Dermis blood vessel endothelial cell (primary cell): ENCODE results near the gene IL10RB. TPM values are rescaled to one million over a fixed set of nuclear protein-coding genes. Genes with fewer than 3 reads are reported as not detected.
"Not testable (repeated sequence)": the region's sequence is repeated elsewhere in the genome, so short reads cannot be mapped to it uniquely, and the experiment has no call there.

Experiments used
- DNase-seq: peaks from one replicate; pipeline ENCODE4 v3.0.0; 2010
- total RNA-seq: library from RNA; depleted of rRNA; stranded (reverse); fragments of >200 nt; gene quantifications from 2 replicates; pipeline ENCODE4 v1.2.3, GENCODE V29; 2014

IL10RB gene
- total RNA-seq, 1 donor from 2014 or later = 55.0 TPM

DNA sequence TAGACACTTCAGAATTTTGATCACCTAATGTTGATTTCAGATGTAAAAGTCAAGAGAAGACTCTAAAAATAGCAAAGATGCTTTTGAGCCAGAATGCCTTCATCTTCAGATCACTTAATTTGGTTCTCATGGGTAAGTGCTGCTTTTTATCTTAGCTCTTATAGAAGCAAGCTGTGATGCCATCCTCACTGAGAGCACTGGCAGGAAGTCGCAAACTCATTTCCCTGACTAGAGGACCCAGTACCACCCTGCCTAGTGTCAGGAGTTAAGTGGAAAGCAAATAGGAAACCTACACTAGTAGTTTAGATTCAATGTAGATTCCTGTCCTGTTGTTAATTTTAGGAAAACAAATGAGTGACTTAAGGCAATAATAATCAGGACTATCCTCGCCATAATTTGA lies 24.3 kb upstream of the IL10RB start:
- DNase-seq = no peak

DNA sequence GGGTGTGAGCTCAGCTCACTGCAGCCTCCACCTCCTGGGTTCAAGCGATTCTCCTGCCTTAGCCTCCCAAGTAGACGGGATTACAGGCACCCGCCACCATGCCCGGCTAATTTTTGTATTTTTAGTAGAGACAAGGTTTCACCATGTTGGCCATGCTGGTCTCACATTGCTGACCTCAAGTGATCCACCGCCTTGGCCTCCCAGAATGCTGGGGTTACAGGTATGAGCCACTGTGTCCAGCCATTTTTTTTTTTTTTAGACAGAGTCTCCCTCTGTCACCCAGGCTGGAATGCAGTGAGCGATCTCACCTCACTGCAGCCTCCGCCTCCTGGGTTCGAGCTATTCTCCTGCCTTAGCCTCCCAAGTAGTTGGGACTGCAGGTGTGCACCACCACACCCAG lies 23.3 kb upstream of the IL10RB start:
- not testable (repeated sequence) for DNase-seq

DNA sequence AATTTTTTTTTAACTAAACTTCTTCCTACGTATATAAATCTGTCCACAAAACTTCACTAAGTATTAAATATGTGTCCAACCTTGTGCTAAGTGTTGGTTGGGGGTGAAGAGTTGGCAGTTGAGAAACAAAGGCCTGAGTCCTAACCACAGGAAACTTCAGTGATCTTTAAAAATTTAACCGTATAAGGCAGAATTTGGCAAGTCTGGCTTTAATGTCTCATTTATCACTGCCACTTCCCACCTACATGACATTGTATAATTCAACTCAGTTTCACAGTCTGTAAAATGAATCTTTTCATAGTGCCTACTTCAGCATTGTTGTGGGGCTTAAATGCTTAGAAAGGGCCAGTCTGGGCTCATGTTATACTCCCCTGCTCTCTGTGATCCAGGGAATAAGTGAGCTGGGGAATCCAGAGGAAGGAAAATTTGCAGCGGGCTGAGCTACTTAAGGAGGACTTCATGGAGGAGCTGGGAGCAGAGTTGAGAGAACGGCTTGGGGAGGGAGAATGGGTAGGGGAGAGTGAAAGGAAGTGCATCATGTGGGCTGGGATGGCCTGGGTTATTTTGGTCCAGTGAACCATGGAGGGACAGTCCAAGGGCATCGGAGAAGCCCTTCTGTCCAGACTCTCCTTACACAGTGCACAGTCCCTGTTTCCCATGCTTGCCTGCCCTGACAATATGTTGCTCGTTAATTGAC lies 21.9 kb upstream of the IL10RB start:
- DNase-seq = peak; percentile 12

DNA sequence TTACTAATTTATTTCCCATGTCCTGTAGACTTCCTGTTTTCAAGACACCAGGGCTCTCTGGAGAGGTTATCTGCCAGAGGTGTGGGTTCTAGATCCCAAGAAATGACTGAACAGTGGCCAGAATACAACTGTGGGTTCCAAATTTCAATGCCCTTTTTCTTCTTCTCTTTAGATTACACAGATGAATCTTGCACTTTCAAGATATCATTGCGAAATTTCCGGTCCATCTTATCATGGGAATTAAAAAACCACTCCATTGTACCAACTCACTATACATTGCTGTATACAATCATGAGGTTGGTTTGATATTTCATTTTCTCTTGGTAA lies 21.4 kb upstream of the IL10RB start:
- DNase-seq = no peak

DNA sequence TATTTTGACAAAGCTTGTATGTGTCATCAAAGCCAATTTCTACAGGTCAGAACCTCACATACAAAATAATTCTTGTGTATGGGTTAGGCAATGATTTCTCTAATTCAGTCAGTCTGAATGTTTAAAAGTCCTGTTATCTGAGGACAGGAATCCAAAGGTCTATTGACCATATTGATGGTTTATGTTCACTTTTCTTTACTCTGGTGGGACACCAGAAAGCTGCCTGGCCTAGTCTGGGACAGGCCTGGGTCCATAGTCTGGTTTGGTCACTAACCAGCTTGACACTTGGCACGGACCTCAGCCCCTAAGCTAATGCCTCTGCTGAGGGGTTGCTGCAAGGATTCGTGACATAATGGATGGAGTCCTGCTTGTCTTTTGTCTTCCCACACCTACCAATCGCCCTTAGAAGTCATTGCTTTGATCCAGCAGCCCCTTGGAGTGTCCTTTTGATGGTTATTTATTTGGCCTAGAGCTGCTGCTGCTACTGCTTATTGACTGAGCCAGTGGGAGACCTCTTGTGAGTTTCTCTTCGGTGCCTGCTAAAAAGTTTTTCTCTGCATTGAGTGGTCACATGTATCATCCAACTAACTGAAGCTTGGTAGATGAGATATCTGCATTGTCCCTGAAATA lies 20.8 kb upstream of the IL10RB start:
- no peak for DNase-seq

DNA sequence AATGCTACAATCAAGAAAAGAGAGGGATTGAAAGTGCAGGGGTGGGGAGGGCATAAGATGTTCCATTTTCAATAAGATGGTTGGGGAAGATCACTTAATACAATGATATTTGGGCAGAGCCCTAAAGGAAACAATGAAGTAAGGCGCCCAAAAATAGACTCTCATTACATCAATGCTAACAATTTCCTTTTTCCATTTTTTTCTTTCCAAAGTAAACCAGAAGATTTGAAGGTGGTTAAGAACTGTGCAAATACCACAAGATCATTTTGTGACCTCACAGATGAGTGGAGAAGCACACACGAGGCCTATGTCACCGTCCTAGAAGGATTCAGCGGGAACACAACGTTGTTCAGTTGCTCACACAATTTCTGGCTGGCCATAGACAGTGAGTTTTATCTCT lies 19.7 kb upstream of the IL10RB start:
- DNase-seq = no peak

DNA sequence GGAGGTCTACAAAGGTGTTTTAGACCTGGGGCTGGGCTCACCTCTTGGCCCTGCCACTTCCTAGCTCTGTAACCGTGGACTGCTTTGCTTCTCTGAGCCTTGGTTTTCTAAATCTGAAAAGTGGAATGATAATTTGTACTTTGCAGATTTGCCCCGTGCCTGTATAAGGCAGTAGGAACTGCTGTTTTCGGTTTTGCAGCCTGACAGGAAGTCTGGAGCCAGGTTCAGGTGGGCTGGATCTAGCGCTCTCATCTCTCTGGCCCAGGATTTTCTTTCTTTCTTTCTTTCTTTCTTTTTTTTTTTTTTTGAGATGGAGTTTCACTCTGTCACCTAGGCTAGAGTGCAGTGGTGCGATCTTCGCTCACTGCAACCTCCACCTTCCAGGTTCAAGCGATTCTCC lies 19.2 kb upstream of the IL10RB start:
- DNase-seq = no peak

DNA sequence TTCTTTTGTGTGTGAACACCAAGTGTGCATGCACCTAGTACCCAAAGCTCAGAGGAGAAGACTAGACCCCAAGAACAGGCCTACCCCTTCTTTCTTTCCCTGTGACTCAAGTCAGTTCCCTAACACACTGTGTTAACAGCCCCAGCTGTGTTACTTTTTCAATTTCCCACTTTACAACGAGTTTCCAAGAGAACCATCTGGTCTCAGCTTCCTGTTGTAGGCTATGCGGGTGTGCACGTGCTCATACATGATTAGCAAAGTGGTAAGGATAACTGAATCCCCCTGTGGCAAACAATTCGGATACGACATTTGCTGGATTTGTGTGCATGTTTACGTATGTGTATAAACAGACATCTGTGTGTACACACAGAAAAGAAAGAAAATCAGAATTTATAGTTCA lies 18.6 kb upstream of the IL10RB start:
- DNase-seq = no peak

DNA sequence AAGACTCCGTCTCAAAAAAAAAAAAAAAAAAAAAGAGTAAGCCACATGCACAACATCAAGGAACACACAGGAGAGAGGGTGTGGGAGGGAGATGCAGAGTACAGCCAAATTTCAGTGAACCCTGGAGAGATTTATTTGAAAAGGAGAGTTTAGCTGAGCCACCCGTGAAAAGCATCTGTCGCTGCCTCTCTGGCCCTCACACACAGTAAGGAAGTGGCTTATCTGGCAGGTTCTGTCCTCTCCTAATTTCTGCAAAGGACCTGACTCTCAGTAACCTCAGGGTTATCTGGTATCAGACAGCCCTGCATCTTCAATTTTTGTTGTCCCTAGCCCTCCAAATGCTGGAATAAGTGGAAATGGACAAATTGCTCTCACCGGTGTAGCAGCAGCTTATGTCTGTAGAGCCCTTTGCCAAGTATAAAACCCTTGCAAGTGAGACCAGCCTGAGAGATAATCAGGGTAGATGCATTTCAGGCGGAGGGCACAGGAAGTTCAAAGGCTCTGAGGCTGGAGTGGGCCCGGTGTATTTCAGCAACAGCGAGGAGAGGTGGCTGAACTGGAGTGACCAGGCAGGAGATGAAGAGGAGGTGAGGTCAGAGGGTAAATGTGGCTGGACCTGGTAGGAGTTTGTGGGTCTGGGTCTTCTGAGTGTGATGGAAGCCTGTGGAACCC lies 16.7 kb upstream of the IL10RB start:
- DNase-seq = no peak

DNA sequence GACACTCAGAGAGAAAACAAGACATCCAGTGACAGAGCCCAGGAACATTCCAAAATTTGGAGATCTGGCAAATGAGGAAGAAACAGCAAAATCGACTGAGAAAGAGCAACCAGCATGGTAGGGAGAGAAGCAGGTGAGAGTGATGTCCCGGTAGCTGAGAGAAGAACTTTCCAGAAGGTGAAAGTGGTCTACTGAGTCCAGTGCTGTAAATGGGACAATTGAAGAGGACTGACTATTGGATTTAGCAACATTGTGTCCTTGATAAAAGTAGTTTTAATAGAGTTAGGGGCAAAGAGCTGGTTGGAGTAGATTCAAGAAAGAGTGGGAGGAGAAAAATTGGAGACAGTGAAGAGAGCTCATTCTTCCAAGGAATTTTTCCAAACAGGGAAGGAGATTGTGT lies 15.0 kb upstream of the IL10RB start:
- DNase-seq = no peak

DNA sequence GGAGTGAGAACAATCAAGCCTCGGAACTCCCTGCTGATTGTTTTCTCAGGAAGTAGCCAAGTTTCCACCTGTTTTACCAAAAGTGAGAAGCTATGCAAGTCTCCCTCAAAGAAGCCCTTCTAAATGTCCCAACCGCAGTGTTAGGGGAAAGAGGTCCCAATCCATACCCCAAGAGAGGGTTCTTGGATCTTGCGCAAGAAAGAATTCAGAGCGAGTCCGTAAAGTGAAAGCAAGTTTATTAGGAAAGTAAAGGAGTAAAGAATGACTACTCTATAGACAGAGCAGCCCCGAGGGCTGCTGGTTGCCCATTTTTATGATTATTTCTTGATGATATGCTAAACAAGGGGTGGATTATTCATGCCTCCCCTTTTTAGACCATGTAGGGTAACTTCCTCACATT lies 12.8 kb upstream of the IL10RB start:
- not testable (repeated sequence) for DNase-seq

DNA sequence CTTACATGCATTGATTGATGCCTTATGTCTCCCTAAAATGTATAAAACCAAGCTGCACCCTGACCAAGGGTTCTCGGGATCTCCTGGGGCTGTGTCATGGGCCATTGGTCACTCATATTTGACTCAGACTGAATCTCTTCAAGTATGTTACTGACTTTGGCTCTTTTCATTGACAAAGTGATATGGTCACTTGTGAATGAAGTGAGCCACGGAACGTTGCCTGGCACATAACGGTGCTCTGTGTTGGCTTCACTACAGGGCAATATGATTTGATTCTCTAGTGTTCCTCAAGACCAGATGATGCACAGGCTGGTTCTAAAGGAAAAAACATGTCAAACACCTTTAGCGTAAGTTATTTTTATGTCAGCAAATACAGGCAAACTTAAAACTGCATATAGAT lies 11.4 kb upstream of the IL10RB start:
- DNase-seq = no peak

DNA sequence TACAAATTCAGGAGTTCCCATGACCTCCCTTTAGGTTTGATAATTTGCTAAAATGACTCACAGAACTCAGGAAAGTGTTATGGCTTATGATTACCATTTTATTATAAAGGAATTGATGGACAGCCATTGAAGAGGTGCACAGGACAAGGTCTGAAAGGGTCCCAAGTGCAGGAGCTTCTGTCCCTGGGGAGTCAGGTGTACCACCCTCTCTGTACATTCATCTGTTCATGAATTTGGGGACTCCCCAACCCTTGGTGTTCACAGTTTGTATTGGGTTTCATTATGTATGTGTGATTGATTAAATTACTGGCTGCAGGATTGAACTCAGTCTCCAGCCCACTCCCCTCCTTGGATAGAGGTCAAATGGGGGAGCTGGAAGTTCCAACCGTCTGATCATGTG lies 10.8 kb upstream of the IL10RB start:
- DNase-seq = no peak

DNA sequence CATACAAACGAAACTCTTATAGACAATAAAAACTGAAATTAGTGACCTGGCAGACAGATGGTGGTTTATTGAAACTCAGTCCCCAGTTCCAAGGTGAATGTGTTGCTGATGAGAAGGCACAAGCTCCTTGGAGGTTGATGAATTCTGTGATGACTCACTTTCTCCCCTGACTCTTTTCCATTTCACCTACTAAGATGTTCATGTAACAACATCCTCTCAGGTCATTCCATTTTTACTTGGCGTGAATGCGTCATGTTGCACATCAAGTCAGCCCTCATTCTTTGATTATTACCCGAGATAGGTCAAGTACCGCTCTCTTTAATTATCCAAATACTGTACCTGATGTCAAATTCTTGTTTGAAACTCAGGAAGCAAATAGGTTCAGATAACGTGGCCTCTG lies 10.1 kb upstream of the IL10RB start:
- DNase-seq = peak; percentile 18

DNA sequence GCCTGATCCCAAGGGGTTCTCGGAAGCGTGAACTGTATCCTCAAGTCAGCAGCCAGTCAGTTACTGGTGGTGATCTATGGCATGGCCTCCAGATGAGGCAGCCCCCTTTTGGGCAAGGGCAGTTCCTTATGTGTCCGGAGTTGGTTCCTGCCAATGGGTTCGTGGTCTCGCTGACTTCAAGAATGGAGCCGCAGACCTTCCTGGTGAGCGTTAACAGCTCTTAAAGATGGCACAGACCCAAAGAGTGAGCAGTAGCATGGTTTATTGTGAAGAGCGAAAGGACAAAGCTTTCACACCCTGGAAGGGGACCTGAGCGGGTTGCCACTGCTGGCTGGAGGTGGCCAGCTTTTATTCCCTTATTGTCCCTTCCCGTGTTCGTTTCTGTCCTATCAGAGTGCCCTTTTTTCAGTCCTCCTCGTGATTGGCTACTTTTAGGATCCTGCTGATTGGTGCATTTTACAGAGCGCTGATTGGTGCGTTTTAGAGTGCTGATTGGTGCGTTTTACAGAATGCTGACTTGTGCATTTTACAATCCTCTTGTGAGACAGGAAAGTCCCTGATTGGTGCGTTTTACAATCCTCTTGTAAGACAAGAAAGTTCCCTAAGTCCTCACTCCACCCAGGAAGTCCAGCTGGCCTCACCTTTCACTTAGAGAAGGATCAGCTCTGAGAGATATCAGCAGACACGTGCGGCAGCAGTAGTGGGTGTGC lies 8.9 kb upstream of the IL10RB start:
- no peak for DNase-seq

DNA sequence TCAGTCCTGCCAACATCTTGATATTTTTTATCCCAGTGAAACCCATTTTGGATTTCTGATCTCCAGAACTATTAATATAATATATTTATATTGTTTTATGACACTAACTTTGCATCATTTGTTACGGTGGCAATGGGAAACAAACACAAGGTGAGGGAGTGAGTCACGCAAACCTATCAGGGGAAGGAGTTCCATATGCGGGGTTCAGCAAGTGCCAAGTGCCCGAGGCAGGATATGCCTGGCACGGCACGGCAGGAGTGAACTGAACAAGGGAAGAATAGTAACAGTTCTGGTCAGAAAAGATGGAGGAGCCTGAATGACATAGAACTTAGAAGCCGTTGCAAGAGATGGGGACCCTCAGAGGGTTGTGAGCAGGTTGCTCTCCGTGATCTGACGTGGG lies 7.7 kb upstream of the IL10RB start:
- DNase-seq = no peak

DNA sequence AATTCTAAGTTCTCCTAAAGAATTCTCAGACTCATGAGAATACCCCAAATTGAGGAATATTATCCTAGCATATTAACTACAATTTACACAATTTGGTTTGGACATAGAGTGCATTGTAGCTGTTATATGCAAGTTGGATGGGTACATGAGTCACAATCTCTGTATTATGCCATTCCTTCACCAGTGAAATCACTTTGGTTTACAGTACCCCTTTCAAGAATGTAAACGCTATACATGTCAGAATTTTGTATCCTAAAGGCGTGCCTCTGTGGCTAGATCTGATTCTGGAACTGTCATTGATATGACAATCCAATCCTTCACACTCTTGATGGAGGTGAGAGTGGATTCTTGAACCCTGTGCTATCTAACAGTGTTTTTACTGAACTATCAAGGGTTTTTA lies 6.7 kb upstream of the IL10RB start:
- no peak for DNase-seq

DNA sequence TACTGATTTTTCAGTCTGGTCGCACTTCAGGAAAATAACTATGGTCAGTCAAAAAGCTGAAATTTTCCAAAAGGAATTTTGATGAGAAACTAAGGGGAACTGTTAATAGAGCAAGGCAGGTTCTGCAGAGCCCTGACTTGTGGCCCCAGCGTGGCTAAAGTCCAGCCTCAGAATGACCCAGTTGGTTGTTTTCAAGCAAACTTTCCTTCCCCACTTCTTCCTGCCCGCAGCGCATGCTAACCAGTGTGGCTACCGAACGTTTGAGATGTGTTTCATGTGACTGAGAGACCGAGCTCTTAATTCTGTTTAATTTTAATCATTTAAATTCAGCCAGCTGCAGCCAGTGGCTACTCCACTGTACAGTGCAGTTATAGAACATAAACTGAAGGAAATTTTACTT lies 6.2 kb upstream of the IL10RB start:
- no peak for DNase-seq

DNA sequence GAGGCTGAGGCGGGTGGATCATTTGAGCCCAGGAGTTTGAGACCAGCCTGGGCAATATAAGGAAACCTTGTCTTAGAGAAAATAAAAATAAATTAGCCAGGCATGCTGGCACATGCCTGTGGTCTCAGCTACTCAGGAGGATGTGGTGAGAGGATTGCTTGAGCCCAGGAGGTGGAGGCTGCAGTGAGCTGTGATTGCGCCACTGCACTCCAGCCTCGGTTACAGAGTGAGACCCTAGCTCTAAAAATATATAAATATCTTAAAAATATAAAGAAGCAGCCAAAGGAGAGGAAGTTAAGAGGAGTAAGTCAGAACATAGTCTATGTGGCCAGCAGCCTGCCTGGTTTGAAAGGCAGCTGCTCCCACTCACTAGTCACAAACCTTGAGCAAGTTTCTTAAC lies 4.5 kb upstream of the IL10RB start:
- DNase-seq = no peak

DNA sequence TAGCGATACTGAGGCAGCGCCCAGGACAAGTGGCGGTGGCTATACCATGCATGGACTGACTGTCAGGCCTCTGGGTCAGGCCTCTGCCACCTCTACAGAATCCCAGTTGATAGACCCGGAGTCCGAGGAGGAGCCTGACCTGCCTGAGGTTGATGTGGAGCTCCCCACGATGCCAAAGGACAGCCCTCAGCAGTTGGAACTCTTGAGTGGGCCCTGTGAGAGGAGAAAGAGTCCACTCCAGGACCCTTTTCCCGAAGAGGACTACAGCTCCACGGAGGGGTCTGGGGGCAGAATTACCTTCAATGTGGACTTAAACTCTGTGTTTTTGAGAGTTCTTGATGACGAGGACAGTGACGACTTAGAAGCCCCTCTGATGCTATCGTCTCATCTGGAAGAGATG lies 3.2 kb upstream of the IL10RB start:
- no peak for DNase-seq

DNA sequence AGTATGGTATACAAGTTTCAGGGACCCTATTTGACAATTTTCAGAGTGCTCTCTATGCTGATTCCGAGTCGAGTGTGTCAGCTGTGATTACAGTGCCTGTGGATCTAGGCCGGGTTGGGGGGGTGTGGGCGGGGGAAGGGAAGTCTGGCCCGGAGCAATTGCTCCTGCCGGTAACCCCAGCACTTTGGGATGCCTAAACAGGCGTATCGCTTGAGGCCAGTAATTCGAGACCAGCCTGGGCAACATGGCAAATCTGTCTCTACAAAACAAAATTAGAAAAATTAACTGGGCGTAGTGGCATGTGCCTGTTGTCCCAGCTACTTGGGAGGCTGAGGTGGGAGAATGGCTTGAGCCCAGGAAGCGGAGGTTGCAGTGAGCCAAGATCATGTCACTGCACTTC lies 1.6 kb upstream of the IL10RB start:
- DNase-seq = no peak

DNA sequence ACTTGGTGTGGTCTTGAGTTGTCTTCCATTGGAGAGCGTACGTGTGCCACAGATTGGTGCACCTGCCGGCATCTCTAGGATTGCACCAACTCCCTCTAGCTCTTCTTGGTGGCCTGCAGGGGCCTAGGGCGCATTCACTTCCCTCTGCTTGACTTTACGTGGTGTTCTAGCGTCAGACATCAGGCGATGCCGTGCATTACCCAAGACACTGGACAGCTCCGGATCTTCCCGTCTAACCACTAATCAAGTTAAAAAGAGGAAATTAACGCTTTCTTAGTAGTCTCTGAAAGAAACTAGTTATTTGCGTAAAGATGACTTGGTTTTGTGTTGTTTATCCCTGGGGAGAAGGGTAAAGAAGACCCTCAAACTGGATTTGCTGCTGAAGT lies 510 bp upstream of the IL10RB start:
- peak; percentile 24 for DNase-seq

DNA sequence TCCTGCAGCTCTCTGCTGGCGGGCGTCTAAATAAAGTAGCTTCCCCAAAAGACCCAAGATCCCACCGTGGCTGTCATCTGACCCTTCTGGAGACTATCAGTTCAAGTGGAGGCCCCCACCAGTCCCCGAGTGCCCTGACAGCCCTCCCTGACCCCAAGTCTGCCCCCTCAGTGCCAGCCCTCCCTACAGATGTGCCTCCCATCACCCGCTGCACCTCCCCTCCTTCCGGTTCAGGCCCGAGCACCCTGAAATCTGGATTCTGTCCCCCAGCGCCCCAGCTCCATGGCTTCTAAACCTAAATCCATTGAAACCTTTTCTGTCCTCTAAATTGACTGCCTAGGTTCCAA lies 595 bp downstream of the IL10RB start:
- DNase-seq = no peak

DNA sequence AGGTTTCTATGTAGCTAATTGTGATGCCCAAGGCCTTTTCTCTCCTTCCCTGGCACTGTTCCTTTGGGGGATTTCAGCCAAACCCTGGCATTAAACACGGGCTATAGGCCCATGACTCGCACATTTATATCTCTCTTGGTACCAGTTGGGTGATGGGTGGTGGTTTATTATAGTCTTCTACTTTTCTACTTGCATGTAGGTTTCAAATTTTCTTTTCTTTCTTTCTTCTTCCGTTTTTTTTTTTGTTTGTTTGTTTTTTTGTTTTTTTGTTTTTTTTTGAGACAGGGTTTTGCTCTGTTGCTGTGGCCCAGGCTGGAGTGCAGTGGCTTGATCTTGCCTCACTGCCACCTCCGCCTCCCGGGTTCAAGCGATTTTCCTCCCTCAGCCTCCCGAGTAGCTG lies 1.1 kb downstream of the IL10RB start:
- DNase-seq = peak; percentile 8
